Esophagus squamous epithelium (tissue), 4 donors: Measurements from ENCODE around the gene CELF4.
"Not testable (repeated sequence)": the region's sequence is repeated elsewhere in the genome, so short reads cannot be mapped to it uniquely, and the experiment has no call there.

Experiments used
- CTCF ChIP-seq, 6 experiments: fragments of 450-650 bp in 4 of 6; fragments of 200-600 bp in 2 of 6; sonication (generic) in 2 of 6; IDR thresholded peaks; one replicate each; pipeline ENCODE4 v1.5.1; 2016 to 2019; ENCODE audit warnings: antibody characterized with exemption in 6 of 6, mild to moderate bottlenecking in 4 of 6, moderate library complexity in 4 of 6
- POLR2A ChIP-seq, 4 donors: fragments of 450-650 bp; IDR thresholded peaks; one replicate each; pipeline ENCODE4 v1.6.1; 2017; ENCODE audit warnings: antibody characterized with exemption in 4 of 4, mild to moderate bottlenecking in 4 of 4, moderate library complexity in 3 of 4

DNA sequence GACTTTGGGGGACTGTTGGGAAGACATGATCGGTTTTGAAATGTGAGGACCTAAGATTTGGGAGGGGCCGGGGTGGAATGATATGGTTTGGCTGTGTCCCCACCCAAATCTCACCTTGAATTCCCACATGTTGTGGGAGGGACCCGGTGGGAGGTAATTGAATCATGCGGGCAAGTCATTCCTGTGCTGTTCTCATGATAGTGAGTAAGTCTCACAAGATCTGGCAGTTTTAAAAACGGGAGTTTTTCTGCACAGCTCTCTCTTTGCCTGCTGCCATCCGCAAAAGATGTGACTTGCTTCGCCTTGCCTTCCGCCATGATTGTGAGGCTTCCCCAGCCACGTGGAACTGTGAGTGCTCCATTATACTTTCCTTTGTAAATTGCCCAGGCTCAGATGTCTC lies 207.5 kb downstream of the CELF4 start:
- not testable (repeated sequence) for TF ChIP-seq CTCF, POLR2A (IDR thresholded peaks at IDR 0.05)
